ENCODE results near the gene THSD7B. TPM values are rescaled to one million over a fixed set of nuclear protein-coding genes. Genes with fewer than 3 reads are reported as not detected.

Gene THSD7B
- total and polyA plus RNA-seq, 10 of the 15 experiments (the other 5 are each of a cell fraction or from before 2014, with no cell fraction given): 0.03 to 0.56 (median 0.28) TPM

DNA sequence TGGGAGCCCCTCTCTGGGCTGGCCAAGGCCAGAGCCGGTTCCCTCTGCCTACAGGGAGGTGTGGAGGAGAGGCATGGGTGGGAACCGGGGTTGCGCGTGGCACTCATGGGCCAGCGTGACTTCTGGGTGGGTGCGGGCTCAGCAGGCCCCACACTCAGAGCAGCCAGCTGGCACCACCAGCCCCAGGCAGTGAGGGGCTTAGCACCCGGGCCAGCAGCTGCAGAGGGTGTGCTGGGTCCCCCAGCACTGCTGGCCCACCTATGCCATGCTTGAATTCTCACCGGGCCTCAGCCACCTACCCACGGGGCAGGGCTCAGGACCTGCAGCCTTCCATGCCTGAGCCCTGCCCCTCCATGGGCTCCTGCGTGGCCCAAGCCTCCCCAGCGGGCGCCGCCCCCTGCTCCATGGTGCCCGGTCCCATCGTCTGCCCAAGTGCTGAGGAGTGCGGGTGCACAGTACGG is 950.4 kb downstream of the THSD7B start:
- no peak overlapping the region for H3K9ac ChIP-seq (ENCODE audit: control insufficient read depth, insufficient read depth, low read length)
- POLR2A ChIA-PET: no interaction called here
- no TSS peak for BruUV-seq (replicated peaks)
- CTCF ChIA-PET: no interaction called here
- no peaks in the 10 kb centered on the region for H3K27me3 ChIP-seq (replicated peaks in 1 of 2; ENCODE audit: control insufficient read depth in 2 of 2, insufficient read depth in 2 of 2, low read length in 1 of 2)
- TF ChIP-seq ZBED1 (IDR thresholded peaks at IDR 0.05; ENCODE audit: borderline replicate concordance) (no peak), IRF4 (IDR thresholded peaks at IDR 0.05; ENCODE audit: low read depth, low read length) (no peak), NFIC (IDR thresholded peaks at IDR 0.05; ENCODE audit: low read depth, low read length) (no peak), GATAD2B (conservative IDR thresholded peaks at IDR 0.05; ENCODE audit: low read depth) (no peak), ZNF622 (IDR thresholded peaks at IDR 0.05) (no peak)
- TF ChIP-seq, protein P1, sequence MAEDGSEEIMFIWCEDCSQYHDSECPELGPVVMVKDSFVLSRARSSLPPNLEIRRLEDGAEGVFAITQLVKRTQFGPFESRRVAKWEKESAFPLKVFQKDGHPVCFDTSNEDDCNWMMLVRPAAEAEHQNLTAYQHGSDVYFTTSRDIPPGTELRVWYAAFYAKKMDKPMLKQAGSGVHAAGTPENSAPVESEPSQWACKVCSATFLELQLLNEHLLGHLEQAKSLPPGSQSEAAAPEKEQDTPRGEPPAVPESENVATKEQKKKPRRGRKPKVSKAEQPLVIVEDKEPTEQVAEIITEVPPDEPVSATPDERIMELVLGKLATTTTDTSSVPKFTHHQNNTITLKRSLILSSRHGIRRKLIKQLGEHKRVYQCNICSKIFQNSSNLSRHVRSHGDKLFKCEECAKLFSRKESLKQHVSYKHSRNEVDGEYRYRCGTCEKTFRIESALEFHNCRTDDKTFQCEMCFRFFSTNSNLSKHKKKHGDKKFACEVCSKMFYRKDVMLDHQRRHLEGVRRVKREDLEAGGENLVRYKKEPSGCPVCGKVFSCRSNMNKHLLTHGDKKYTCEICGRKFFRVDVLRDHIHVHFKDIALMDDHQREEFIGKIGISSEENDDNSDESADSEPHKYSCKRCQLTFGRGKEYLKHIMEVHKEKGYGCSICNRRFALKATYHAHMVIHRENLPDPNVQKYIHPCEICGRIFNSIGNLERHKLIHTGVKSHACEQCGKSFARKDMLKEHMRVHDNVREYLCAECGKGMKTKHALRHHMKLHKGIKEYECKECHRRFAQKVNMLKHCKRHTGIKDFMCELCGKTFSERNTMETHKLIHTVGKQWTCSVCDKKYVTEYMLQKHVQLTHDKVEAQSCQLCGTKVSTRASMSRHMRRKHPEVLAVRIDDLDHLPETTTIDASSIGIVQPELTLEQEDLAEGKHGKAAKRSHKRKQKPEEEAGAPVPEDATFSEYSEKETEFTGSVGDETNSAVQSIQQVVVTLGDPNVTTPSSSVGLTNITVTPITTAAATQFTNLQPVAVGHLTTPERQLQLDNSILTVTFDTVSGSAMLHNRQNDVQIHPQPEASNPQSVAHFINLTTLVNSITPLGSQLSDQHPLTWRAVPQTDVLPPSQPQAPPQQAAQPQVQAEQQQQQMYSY (CRISPR knock-in tag; IDR thresholded peaks at IDR 0.05): no peak
- TF ChIP-seq, protein P2, sequence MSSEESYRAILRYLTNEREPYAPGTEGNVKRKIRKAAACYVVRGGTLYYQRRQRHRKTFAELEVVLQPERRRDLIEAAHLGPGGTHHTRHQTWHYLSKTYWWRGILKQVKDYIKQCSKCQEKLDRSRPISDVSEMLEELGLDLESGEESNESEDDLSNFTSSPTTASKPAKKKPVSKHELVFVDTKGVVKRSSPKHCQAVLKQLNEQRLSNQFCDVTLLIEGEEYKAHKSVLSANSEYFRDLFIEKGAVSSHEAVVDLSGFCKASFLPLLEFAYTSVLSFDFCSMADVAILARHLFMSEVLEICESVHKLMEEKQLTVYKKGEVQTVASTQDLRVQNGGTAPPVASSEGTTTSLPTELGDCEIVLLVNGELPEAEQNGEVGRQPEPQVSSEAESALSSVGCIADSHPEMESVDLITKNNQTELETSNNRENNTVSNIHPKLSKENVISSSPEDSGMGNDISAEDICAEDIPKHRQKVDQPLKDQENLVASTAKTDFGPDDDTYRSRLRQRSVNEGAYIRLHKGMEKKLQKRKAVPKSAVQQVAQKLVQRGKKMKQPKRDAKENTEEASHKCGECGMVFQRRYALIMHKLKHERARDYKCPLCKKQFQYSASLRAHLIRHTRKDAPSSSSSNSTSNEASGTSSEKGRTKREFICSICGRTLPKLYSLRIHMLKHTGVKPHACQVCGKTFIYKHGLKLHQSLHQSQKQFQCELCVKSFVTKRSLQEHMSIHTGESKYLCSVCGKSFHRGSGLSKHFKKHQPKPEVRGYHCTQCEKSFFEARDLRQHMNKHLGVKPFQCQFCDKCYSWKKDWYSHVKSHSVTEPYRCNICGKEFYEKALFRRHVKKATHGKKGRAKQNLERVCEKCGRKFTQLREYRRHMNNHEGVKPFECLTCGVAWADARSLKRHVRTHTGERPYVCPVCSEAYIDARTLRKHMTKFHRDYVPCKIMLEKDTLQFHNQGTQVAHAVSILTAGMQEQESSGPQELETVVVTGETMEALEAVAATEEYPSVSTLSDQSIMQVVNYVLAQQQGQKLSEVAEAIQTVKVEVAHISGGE (CRISPR knock-in tag; IDR thresholded peaks at IDR 0.05): no peak
- FAIRE-seq (no peak), ATAC-seq (no peak), DNase-seq (ENCODE audit: low read depth, low spot score) (no peak)
- H3K27ac ChIP-seq (ENCODE audit: control insufficient read depth, insufficient read depth): no peak overlapping the region
- no peak overlapping the region for H2AFZ ChIP-seq (ENCODE audit: control insufficient read depth, low read depth, low read length)
- WGBS (ENCODE audit: insufficient coverage, insufficient replicate concordance, low lambda C conversion rate, missing lambda C conversion rate): 54% methylated on average over 16 of the region's 17 CpGs
- no peak overlapping the region for H3K4me2 ChIP-seq (ENCODE audit: control insufficient read depth, insufficient read depth)
- no peaks in the 10 kb centered on the region for H3K79me2 ChIP-seq (ENCODE audit: control insufficient read depth, insufficient read depth, low read length)
- intact Hi-C loops (cut with micrococcal nuclease; ENCODE audit: unreplicated experiment): no loop called here
- SMC1A ChIA-PET (ENCODE audit: uncharacterized antibody, unreplicated experiment): interaction anchor here (1.2 kb wide), 1 partner anchor 11 kb away, joined by 3 read pairs; no protein-coding TSS in a partner anchor
- RAD21 ChIA-PET (ENCODE audit: unreplicated experiment): no interaction called here
- no peaks in the 10 kb centered on the region for H3K4me1 ChIP-seq (ENCODE audit: control insufficient read depth, insufficient read depth, low read length)
- no peak overlapping the region for H3K4me3 ChIP-seq
- no peaks in the 10 kb centered on the region for H3K9me3 ChIP-seq (replicated peaks; ENCODE audit: control insufficient read depth, insufficient read depth, low read length)
- H3K36me3 ChIP-seq (ENCODE audit: control insufficient read depth in 2 of 2, insufficient read depth in 2 of 2, low read length in 1 of 2): no peaks in the 10 kb centered on the region
- in situ Hi-C loops (cut with MboI): no loop called here
- no peaks in the 10 kb centered on the region for H4K20me1 ChIP-seq (ENCODE audit: control insufficient read depth, insufficient read depth)
